Transverse colon (tissue), 4 donors: Measurements from ENCODE around the gene ITIH4.

Experiments used
- POLR2AphosphoS5 ChIP-seq, 3 donors: sonication (generic); formaldehyde crosslinking; IDR thresholded peaks; one replicate each; pipeline ENCODE4 v1.6.1; 2016; ENCODE audit warnings: antibody characterized with exemption in 3 of 3
- TF ChIP-seq, protein P1 (sequence below), 5 experiments: fragments of 200-600 bp in 3 of 5; fragments of 450-650 bp in 2 of 5; sonication (generic) in 3 of 5; IDR thresholded peaks; 1 replicate in 2 of 5; 2 replicates in 3 of 5; pipeline ENCODE4 v1.5.1; 2016 to 2017; ENCODE audit warnings: antibody characterized with exemption in 5 of 5, inconsistent platforms in 3 of 5, mild to moderate bottlenecking in 2 of 5, moderate library complexity in 1 of 5

DNA sequence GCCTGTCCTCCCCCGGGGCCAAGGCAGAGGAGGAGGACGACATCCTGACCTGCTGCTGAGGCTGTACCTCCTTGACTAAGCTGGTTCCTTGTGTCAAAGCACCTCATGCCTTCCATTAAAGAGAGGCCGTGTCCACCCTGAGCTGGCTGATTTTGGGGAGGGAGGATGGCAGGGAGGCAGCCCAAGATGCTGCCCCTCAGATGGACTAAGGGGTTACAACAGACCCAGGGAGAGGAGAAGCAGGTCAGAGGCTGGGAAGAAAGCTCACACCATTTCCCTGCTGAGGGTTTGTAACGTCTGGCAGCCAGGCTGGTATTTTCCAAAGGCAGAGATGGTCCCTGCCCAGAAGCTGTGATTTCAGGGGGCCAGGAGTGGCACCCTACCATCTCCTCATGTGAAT, 38.5 kb downstream of the ITIH4 start:
- no peak for TF ChIP-seq POLR2AphosphoS5 (IDR thresholded peaks at IDR 0.05)
- TF ChIP-seq, protein P1, sequence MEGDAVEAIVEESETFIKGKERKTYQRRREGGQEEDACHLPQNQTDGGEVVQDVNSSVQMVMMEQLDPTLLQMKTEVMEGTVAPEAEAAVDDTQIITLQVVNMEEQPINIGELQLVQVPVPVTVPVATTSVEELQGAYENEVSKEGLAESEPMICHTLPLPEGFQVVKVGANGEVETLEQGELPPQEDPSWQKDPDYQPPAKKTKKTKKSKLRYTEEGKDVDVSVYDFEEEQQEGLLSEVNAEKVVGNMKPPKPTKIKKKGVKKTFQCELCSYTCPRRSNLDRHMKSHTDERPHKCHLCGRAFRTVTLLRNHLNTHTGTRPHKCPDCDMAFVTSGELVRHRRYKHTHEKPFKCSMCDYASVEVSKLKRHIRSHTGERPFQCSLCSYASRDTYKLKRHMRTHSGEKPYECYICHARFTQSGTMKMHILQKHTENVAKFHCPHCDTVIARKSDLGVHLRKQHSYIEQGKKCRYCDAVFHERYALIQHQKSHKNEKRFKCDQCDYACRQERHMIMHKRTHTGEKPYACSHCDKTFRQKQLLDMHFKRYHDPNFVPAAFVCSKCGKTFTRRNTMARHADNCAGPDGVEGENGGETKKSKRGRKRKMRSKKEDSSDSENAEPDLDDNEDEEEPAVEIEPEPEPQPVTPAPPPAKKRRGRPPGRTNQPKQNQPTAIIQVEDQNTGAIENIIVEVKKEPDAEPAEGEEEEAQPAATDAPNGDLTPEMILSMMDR (IDR thresholded peaks at IDR 0.05): no peak
